HG03196 (cell line): Measurements from ENCODE around the gene MORC2.

Source experiments
- ATAC-seq: cut with Tn5 transposase; IDR thresholded peaks from one replicate; pipeline ENCODE4 v1.9.1; 2021; ENCODE audit not compliant: unreplicated experiment

The MORC2 gene

GRCh38 chr22:30875481-30876215 is 92.9 kb downstream of the MORC2 start:
- no peak for ATAC-seq
